GM12864 (cell line): ENCODE results near the gene C5orf58.
"Not testable (repeated sequence)": the region's sequence is repeated elsewhere in the genome, so short reads cannot be mapped to it uniquely, and the experiment has no call there.

Source experiments
- DNase-seq: peaks from one replicate; pipeline ENCODE4 v3.0.0-alpha.2; 2011; ENCODE audit warnings: low read depth
- H3K4me3 ChIP-seq: 2 replicates; pipeline ENCODE4 v1.5.1; 2011; ENCODE audit warnings: mild to moderate bottlenecking, low read depth, low read length, control low read depth
- CTCF ChIP-seq: IDR thresholded peaks from 2 replicates; pipeline ENCODE4 v1.5.1; 2011; ENCODE audit warnings: low read depth, mild to moderate bottlenecking, moderate library complexity, low read length, control low read depth, inconsistent platforms; ENCODE audit errors: missing control alignments

C5orf58 gene

GRCh38 chr5:170248172-170248930 is 15.6 kb downstream of the C5orf58 start:
- no peak for DNase-seq
- no peak for TF ChIP-seq CTCF

GRCh38 chr5:170248931-170249227 is 16.1 kb downstream of the C5orf58 start:
- not testable (repeated sequence) for H3K4me3 ChIP-seq, DNase-seq

More at GRCh38 chr5:170248172-170248930, 15.6 kb downstream of the C5orf58 start:
- H3K4me3 ChIP-seq, result no peak overlapping the region

GRCh38 chr5:170249355-170249754 is 16.6 kb downstream of the C5orf58 start:
- no peak for TF ChIP-seq CTCF
- DNase-seq, result no peak
- no peak overlapping the region for H3K4me3 ChIP-seq

GRCh38 chr5:170250810-170251317 is 18.1 kb downstream of the C5orf58 start:
- no peak overlapping the region for H3K4me3 ChIP-seq
- no peak for TF ChIP-seq CTCF
- DNase-seq, result no peak

- H3K4me3 ChIP-seq, result no peak overlapping the region
- TF ChIP-seq CTCF, result no peak
- no peak for DNase-seq
These were observed 18.7 kb downstream of the C5orf58 start for GRCh38 chr5:170251462-170251861.

- H3K4me3 ChIP-seq, result no peak overlapping the region
These were observed 19.3 kb downstream of the C5orf58 start for GRCh38 chr5:170252109-170252508.

More at GRCh38 chr5:170252109-170252508, 19.3 kb downstream of the C5orf58 start:
- no peak for TF ChIP-seq CTCF
- DNase-seq, result no peak
